GM21529 (cell line): Measurements from ENCODE around the gene IFT20.

ENCODE experiments used
- ATAC-seq: cut with Tn5 transposase; IDR thresholded peaks from one replicate; pipeline ENCODE4 v1.9.1; 2021; ENCODE audit not compliant: unreplicated experiment

The IFT20 gene

GRCh38 chr17:28335201-28335958 lies at the start of gene IFT20, which contains the start of gene TNFAIP1:
Gene IFT20 (minus strand): TSS chr17:28335472. CDS start chr17:28331985, 3,487 bp downstream.
Gene TNFAIP1 (plus strand): TSS chr17:28335761. CDS start chr17:28339522, 3,761 bp downstream.
- peak; percentile 93 for ATAC-seq

- no peak for ATAC-seq
Observed at GRCh38 chr17:28385037-28385400, 49.7 kb upstream of the IFT20 start.

- peak; percentile 56 for ATAC-seq
Observed at GRCh38 chr17:28384281-28385036, 49.2 kb upstream of the IFT20 start.

- ATAC-seq, result no peak
Observed at GRCh38 chr17:28381141-28381825, 46.0 kb upstream of the IFT20 start.

- ATAC-seq, result no peak
Observed at GRCh38 chr17:28379814-28380801, 44.8 kb upstream of the IFT20 start.

GRCh38 chr17:28372945-28373274 lies 37.6 kb upstream of the IFT20 start:
- no peak for ATAC-seq

- peak; percentile 24 for ATAC-seq
Observed at GRCh38 chr17:28372203-28372944, 37.1 kb upstream of the IFT20 start.

GRCh38 chr17:28371245-28372202 lies 36.3 kb upstream of the IFT20 start, which contains the start of gene SARM1:
Gene SARM1 (plus strand): TSS chr17:28371694. CDS start chr17:28372033, 339 bp downstream.
- peak; percentile 67 for ATAC-seq

- ATAC-seq, result no peak
Observed at GRCh38 chr17:28370744-28371103, 35.5 kb upstream of the IFT20 start.

GRCh38 chr17:28370035-28370743 lies 34.9 kb upstream of the IFT20 start, which contains the start of gene VTN:
Gene VTN (minus strand): TSS chr17:28370307. CDS start chr17:28370203, 104 bp downstream.
- ATAC-seq, result no peak

GRCh38 chr17:28369684-28370034 lies 34.4 kb upstream of the IFT20 start:
- ATAC-seq, result no peak

GRCh38 chr17:28368915-28369683 lies 33.8 kb upstream of the IFT20 start:
- ATAC-seq, result no peak

GRCh38 chr17:28368306-28368831 lies 33.1 kb upstream of the IFT20 start:
- ATAC-seq, result no peak

- ATAC-seq, result no peak
Observed at GRCh38 chr17:28367641-28368305, 32.5 kb upstream of the IFT20 start.

GRCh38 chr17:28366605-28367004 lies 31.3 kb upstream of the IFT20 start:
- ATAC-seq, result no peak

- no peak for ATAC-seq
Observed at GRCh38 chr17:28365487-28365886, 30.2 kb upstream of the IFT20 start.
